ENCODE measurements around the gene TNFRSF14.

The TNFRSF14 gene

GRCh38 chr1:2556277-2556677 lies at the start of gene TNFRSF14:
TSS of gene TNFRSF14 (plus strand) at chr1:2556371. CDS start at chr1:2556665, 294 bp downstream.
- DNase-seq: peak; percentile 23 to 60 (median 54)

- DNase-seq: no peak
Measured at GRCh38 chr1:2506901-2507565, 49.1 kb upstream of the TNFRSF14 start.

- DNase-seq: no peak
Measured at GRCh38 chr1:2507744-2508155, 48.4 kb upstream of the TNFRSF14 start.

GRCh38 chr1:2508180-2508579 lies 48.0 kb upstream of the TNFRSF14 start:
- no peak for DNase-seq

- DNase-seq: no peak
Measured at GRCh38 chr1:2508751-2509150, 47.4 kb upstream of the TNFRSF14 start.

GRCh38 chr1:2509589-2509988 lies 46.6 kb upstream of the TNFRSF14 start:
- DNase-seq: no peak

GRCh38 chr1:2510366-2511155 lies 45.6 kb upstream of the TNFRSF14 start:
- DNase-seq: no peak

GRCh38 chr1:2512862-2513421 lies 43.2 kb upstream of the TNFRSF14 start:
- DNase-seq: no peak

- no peak for DNase-seq
Measured at GRCh38 chr1:2513939-2514652, 42.1 kb upstream of the TNFRSF14 start.

- DNase-seq: no peak
Measured at GRCh38 chr1:2514863-2515762, 41.1 kb upstream of the TNFRSF14 start.

- DNase-seq: no peak
Measured at GRCh38 chr1:2515763-2516080, 40.4 kb upstream of the TNFRSF14 start.

GRCh38 chr1:2516124-2516523 lies 40.0 kb upstream of the TNFRSF14 start:
- no peak for DNase-seq

GRCh38 chr1:2516946-2517345 lies 39.2 kb upstream of the TNFRSF14 start:
- DNase-seq: no peak

GRCh38 chr1:2517966-2518365 lies 38.2 kb upstream of the TNFRSF14 start:
- DNase-seq: no peak

- no peak for DNase-seq
Measured at GRCh38 chr1:2518528-2518927, 37.6 kb upstream of the TNFRSF14 start.

- no peak for DNase-seq
Measured at GRCh38 chr1:2519029-2519685, 37.0 kb upstream of the TNFRSF14 start.

- DNase-seq: no peak
Measured at GRCh38 chr1:2519729-2520128, 36.4 kb upstream of the TNFRSF14 start.

- no peak for DNase-seq
Measured at GRCh38 chr1:2520206-2520605, 36.0 kb upstream of the TNFRSF14 start.

GRCh38 chr1:2520806-2521205 lies 35.4 kb upstream of the TNFRSF14 start:
- no peak for DNase-seq

- no peak for DNase-seq
Measured at GRCh38 chr1:2522230-2522629, 33.9 kb upstream of the TNFRSF14 start.

GRCh38 chr1:2523191-2523890 lies 32.8 kb upstream of the TNFRSF14 start:
- no peak for DNase-seq
